HepG2 (cell line): Measurements from ENCODE around the gene PC. TPM values are rescaled to one million over a fixed set of nuclear protein-coding genes. Genes with fewer than 3 reads are reported as not detected.

Experiments used
- ARID3A ChIP-seq: IDR thresholded peaks from 2 replicates; pipeline ENCODE4 v1.6.1; 2012; ENCODE audit warnings: low read depth, low read length, improper control_type of control experiment
- ETV6 ChIP-seq: sonication (generic); formaldehyde crosslinking; conservative IDR thresholded peaks from 2 replicates; pipeline ENCODE4 v1.4.0; 2020; ENCODE audit warnings: missing genetic modification reagents
- FOXK2 ChIP-seq: fragments of 450-650 bp; IDR thresholded peaks from 2 replicates; pipeline ENCODE4 v1.6.1; 2016
- HIVEP1 ChIP-seq: sonication (generic); formaldehyde crosslinking; IDR thresholded peaks from 2 replicates; pipeline ENCODE4 v1.4.0; 2020; ENCODE audit warnings: mild to moderate bottlenecking, missing genetic modification reagents
- LCORL ChIP-seq, 2 experiments: fragments of 450-650 bp in 1 of 2; sonication (generic) in 1 of 2; formaldehyde crosslinking in 1 of 2; IDR thresholded peaks; 2 replicates each; pipeline versions ENCODE4 v1.5.0 to v1.6.1; 2017 to 2020; ENCODE audit warnings: antibody characterized with exemption in 1 of 2, missing genetic modification reagents in 1 of 2
- MED13 ChIP-seq: sonication (generic); formaldehyde crosslinking; IDR thresholded peaks from 2 replicates; pipeline ENCODE4 v1.5.0; 2020; ENCODE audit warnings: missing genetic modification reagents
- MIXL1 ChIP-seq: IDR thresholded peaks from 2 replicates; pipeline ENCODE4 v1.6.1; 2016
- PAX8 ChIP-seq: sonication (generic); formaldehyde crosslinking; IDR thresholded peaks from 2 replicates; pipeline ENCODE4 v1.8.0; 2022; ENCODE audit warnings: mild to moderate bottlenecking, missing genetic modification reagents, borderline replicate concordance
- SOX6 ChIP-seq, 2 experiments: fragments of 450-650 bp in 1 of 2; sonication (generic) in 1 of 2; formaldehyde crosslinking in 1 of 2; IDR thresholded peaks; 2 replicates each; pipeline versions ENCODE4 v1.4.0 to v1.6.1; 2017 to 2020; ENCODE audit warnings: antibody characterized with exemption in 1 of 2, mild to moderate bottlenecking in 1 of 2, missing genetic modification reagents in 1 of 2
- SP5 ChIP-seq: IDR thresholded peaks from 2 replicates; pipeline ENCODE4 v1.6.1; 2016; ENCODE audit warnings: low read depth, borderline replicate concordance
- SRY ChIP-seq: sonication (generic); formaldehyde crosslinking; IDR thresholded peaks from 2 replicates; pipeline ENCODE4 v1.8.0; 2022; ENCODE audit warnings: mild to moderate bottlenecking, missing genetic modification reagents
- THAP7 ChIP-seq: sonication (generic); formaldehyde crosslinking; IDR thresholded peaks from 2 replicates; pipeline ENCODE4 v1.8.1; 2023; ENCODE audit warnings: mild to moderate bottlenecking, missing genetic modification reagents
- ZBTB42 ChIP-seq: sonication (generic); formaldehyde crosslinking; IDR thresholded peaks from 2 replicates; pipeline ENCODE4 v1.5.0; 2020; ENCODE audit warnings: mild to moderate bottlenecking, missing genetic modification reagents
- ZC3H4 ChIP-seq: sonication (generic); formaldehyde crosslinking; IDR thresholded peaks from 2 replicates; pipeline ENCODE4 v1.4.0; 2020; ENCODE audit warnings: missing genetic modification reagents, borderline replicate concordance
- ZFP82 ChIP-seq: sonication (generic); formaldehyde crosslinking; IDR thresholded peaks from 2 replicates; pipeline ENCODE4 v1.5.1; 2020; ENCODE audit warnings: mild to moderate bottlenecking, missing genetic modification reagents, borderline replicate concordance
- ZNF282 ChIP-seq: fragments of 450-650 bp; IDR thresholded peaks from 2 replicates; pipeline ENCODE4 v1.6.1; 2018; ENCODE audit not compliant: partially characterized antibody
- ZNF460 ChIP-seq: sonication (generic); formaldehyde crosslinking; IDR thresholded peaks from 2 replicates; pipeline ENCODE4 v1.5.1; 2020; ENCODE audit warnings: missing genetic modification reagents, mild to moderate bottlenecking, borderline replicate concordance
- ZNF766 ChIP-seq: sonication (generic); formaldehyde crosslinking; IDR thresholded peaks from 2 replicates; pipeline ENCODE4 v1.5.0; 2020; ENCODE audit warnings: missing genetic modification reagents, borderline replicate concordance
- polyA plus RNA-seq, 8 experiments: library from polyadenylated mRNA; depleted of rRNA in 3 of 8; stranded (reverse) in 7 of 8; unstranded in 1 of 8; fragments of >200 nt; fragmentation: Illumina TruSeq in 4 of 8; extraction: Trizol in 4 of 8; gene quantifications; 2 replicates each; pipeline versions ENCODE4 v1.2.1 to v1.2.3, GENCODE V29; 2011 to 2016; ENCODE audit warnings: low read depth in 4 of 8, missing spikeins in 1 of 8, mixed read lengths in 1 of 8; ENCODE audit not compliant: insufficient read depth in 1 of 8
- total RNA-seq, 5 experiments: library from RNA; depleted of rRNA; stranded (reverse); fragments of >200 nt; fragmentation: Illumina TruSeq; extraction: Trizol; gene quantifications; 2 replicates each; pipeline ENCODE4 v1.2.3, GENCODE V29; 2016; ENCODE audit warnings: low read depth in 1 of 5
- TF ChIP-seq, protein P1 (sequence below): sonication (generic); formaldehyde crosslinking; IDR thresholded peaks from 2 replicates; pipeline ENCODE4 v1.5.1; 2020; ENCODE audit warnings: mild to moderate bottlenecking, missing genetic modification reagents
- TF ChIP-seq, protein P2 (sequence below): IDR thresholded peaks from 2 replicates; pipeline ENCODE4 v1.6.1; 2012; ENCODE audit warnings: inconsistent platforms
- TF ChIP-seq, protein P3 (sequence below): sonication (generic); formaldehyde crosslinking; IDR thresholded peaks from 2 replicates; pipeline ENCODE4 v1.4.0; 2020; ENCODE audit warnings: missing genetic modification reagents

PC gene
- total and polyA plus RNA-seq, 2 of the 13 experiments (the other 11 are each of a cell fraction or from before 2014, with no cell fraction given): 29.0 to 39.0 TPM

DNA sequence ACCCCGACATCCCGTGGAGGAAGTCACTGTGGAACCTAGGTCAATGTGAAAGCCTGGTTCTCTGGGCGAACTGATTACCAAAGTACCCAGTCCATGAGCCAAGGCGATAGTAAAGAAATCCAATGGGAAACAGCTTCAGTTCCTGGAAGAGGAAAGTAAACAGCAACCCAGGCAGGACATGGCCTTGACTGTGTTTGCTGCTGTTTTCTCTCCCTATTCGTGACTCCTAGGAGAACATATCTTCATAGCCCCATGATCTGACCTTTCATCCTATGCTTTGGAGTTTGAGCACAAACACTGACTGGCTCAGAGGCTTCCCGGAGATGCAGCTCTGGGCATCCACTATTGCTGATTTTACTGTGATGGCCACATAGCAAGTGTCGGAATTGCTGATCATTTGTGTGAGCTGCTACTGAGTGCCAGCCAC, 56.2 kb downstream of the PC start (continued):
- TF ChIP-seq, protein P1, sequence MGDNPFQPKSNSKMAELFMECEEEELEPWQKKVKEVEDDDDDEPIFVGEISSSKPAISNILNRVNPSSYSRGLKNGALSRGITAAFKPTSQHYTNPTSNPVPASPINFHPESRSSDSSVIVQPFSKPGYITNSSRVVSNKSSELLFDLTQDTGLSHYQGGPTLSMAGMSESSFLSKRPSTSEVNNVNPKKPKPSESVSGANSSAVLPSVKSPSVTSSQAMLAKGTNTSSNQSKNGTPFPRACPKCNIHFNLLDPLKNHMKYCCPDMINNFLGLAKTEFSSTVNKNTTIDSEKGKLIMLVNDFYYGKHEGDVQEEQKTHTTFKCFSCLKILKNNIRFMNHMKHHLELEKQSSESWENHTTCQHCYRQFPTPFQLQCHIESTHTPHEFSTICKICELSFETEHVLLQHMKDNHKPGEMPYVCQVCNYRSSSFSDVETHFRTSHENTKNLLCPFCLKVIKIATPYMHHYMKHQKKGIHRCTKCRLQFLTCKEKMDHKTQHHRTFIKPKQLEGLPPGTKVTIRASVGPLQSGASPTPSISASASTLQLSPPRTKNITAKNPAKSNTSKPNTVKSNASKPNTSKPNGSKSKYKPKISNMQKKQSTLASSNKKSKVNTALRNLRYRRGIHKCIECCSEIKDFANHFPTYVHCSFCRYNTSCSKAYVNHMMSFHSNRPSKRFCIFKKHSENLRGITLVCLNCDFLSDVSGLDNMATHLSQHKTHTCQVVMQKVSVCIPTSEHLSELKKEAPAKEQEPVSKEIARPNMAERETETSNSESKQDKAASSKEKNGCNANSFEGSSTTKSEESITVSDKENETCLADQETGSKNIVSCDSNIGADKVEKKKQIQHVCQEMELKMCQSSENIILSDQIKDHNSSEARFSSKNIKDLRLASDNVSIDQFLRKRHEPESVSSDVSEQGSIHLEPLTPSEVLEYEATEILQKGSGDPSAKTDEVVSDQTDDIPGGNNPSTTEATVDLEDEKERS (CRISPR knock-in tag): peak; percentile 90
- TF ChIP-seq ZC3H4 (CRISPR knock-in tag): no peak
- TF ChIP-seq ZNF282: no peak
- no peak for TF ChIP-seq ZBTB42
- no peak for TF ChIP-seq SRY (CRISPR knock-in tag)
- TF ChIP-seq LCORL (IDR thresholded peaks at IDR 0.05): no peak
- peak; percentile 87 for TF ChIP-seq LCORL (CRISPR knock-in tag; IDR thresholded peaks at IDR 0.05)
- TF ChIP-seq THAP7 (CRISPR knock-in tag): 0 out of 2 replicates have a peak, but pooled peaks have one; percentile 24
- no peak for TF ChIP-seq ZFP82 (CRISPR knock-in tag)
- TF ChIP-seq ZNF766: 0 out of 2 replicates have a peak, but pooled peaks have one; percentile 67
- no peak for TF ChIP-seq PAX8 (CRISPR knock-in tag)
- peak; percentile 91 for TF ChIP-seq ETV6
- peak; percentile 81 for TF ChIP-seq ARID3A
- TF ChIP-seq SOX6 (IDR thresholded peaks at IDR 0.05): no peak
- peak; percentile 93 for TF ChIP-seq SOX6 (CRISPR knock-in tag; IDR thresholded peaks at IDR 0.05)
- TF ChIP-seq FOXK2: peak; percentile 96
- TF ChIP-seq, protein P2, sequence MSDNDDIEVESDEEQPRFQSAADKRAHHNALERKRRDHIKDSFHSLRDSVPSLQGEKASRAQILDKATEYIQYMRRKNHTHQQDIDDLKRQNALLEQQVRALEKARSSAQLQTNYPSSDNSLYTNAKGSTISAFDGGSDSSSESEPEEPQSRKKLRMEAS: peak; percentile 46; the same call in 1 of the 2 replicates
- TF ChIP-seq ZNF460: no peak
- TF ChIP-seq HIVEP1 (CRISPR knock-in tag): no peak
- peak; percentile 86 for TF ChIP-seq MIXL1 (CRISPR knock-in tag)
- TF ChIP-seq, protein P3, sequence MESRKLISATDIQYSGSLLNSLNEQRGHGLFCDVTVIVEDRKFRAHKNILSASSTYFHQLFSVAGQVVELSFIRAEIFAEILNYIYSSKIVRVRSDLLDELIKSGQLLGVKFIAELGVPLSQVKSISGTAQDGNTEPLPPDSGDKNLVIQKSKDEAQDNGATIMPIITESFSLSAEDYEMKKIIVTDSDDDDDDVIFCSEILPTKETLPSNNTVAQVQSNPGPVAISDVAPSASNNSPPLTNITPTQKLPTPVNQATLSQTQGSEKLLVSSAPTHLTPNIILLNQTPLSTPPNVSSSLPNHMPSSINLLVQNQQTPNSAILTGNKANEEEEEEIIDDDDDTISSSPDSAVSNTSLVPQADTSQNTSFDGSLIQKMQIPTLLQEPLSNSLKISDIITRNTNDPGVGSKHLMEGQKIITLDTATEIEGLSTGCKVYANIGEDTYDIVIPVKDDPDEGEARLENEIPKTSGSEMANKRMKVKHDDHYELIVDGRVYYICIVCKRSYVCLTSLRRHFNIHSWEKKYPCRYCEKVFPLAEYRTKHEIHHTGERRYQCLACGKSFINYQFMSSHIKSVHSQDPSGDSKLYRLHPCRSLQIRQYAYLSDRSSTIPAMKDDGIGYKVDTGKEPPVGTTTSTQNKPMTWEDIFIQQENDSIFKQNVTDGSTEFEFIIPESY: peak; percentile 83
- peak; percentile 65; the same call in 1 of the 2 replicates for TF ChIP-seq SP5
- TF ChIP-seq MED13 (CRISPR knock-in tag): no peak
